BLaER1 (cell line): Measurements from ENCODE around the gene SAMD4B.

Source experiments
- H3K27ac ChIP-seq: shearing (Covaris generic); formaldehyde crosslinking; 2 replicates; pipeline ENCODE4 v1.8.1; 2022
- H3K27me3 ChIP-seq: shearing (Covaris generic); formaldehyde crosslinking; 2 replicates; pipeline ENCODE4 v1.8.1; 2022
- H3K36me3 ChIP-seq: shearing (Covaris generic); formaldehyde crosslinking; 2 replicates; pipeline ENCODE4 v1.8.1; 2022
- H3K4me1 ChIP-seq: shearing (Covaris generic); formaldehyde crosslinking; 2 replicates; pipeline ENCODE4 v1.8.1; 2022
- H3K4me2 ChIP-seq: shearing (Covaris generic); formaldehyde crosslinking; 2 replicates; pipeline ENCODE4 v1.8.1; 2022
- H3K4me3 ChIP-seq: shearing (Covaris generic); formaldehyde crosslinking; 2 replicates; pipeline ENCODE4 v1.8.1; 2022
- H3K9ac ChIP-seq: shearing (Covaris generic); formaldehyde crosslinking; 2 replicates; pipeline ENCODE4 v1.8.1; 2022
- H3K9me3 ChIP-seq: shearing (Covaris generic); formaldehyde crosslinking; 2 replicates; pipeline ENCODE4 v1.8.1; 2022
- H4K20me1 ChIP-seq: shearing (Covaris generic); formaldehyde crosslinking; 2 replicates; pipeline ENCODE4 v1.8.1; 2022
- Cebpa-rat ChIP-seq: shearing (Covaris generic); IDR thresholded peaks from 2 replicates; pipeline ENCODE4 v1.8.1; 2022

The SAMD4B gene

DNA sequence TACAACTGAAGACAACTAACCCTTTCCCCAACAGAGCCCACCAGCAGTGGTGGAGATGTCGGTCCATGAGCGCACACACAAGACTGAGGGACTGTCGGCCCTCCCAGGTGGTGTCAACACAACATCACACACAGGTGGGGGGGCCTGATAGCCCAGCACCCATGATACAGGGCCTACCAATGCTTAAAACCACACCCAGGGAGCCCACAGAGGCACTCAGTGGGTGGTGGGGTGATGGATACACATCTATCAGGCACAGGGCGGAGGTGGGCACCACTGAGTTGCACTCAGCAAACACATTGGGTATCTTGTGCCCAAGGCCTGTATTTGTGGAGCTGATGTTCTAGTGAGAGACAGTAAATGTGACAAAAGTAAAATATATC, 57.4 kb downstream of the SAMD4B start:
- H3K27me3 ChIP-seq: no peaks in the 10 kb centered on the region
- peaks cover 43% of the 10 kb centered on the region for H3K36me3 ChIP-seq
- no peaks in the 10 kb centered on the region for H4K20me1 ChIP-seq
- no peak overlapping the region for H3K9ac ChIP-seq
- no peak overlapping the region for H3K4me3 ChIP-seq
- no peak for TF ChIP-seq Cebpa-rat
- H3K9me3 ChIP-seq: no peaks in the 10 kb centered on the region
- peak overlapping the region; percentile 85 for H3K4me2 ChIP-seq
- no peak overlapping the region for H3K27ac ChIP-seq
- peaks cover 66% of the 10 kb centered on the region for H3K4me1 ChIP-seq

- peak overlapping the region; percentile 85 for H3K4me2 ChIP-seq
- H3K4me1 ChIP-seq: peaks cover 70% of the 10 kb centered on the region
- TF ChIP-seq Cebpa-rat: no peak
- no peaks in the 10 kb centered on the region for H3K27me3 ChIP-seq
- H4K20me1 ChIP-seq: no peaks in the 10 kb centered on the region
- no peak overlapping the region for H3K27ac ChIP-seq
- peaks cover 39% of the 10 kb centered on the region for H3K36me3 ChIP-seq
- H3K4me3 ChIP-seq: no peak overlapping the region
- no peak overlapping the region for H3K9ac ChIP-seq
- H3K9me3 ChIP-seq: no peaks in the 10 kb centered on the region
These were observed 57.8 kb downstream of the SAMD4B start for GRCh38 chr19:39400061-39400460.

- Histone ChIP-seq H3K9ac (peak overlapping the region; percentile 96), H3K4me3 (0 out of 2 replicates have a peak overlapping the region, but pooled peaks have one; percentile 62), H4K20me1 (no peaks in the 10 kb centered on the region), H3K9me3 (no peaks in the 10 kb centered on the region), H3K4me1 (peaks cover 81% of the 10 kb centered on the region), H3K27me3 (no peaks in the 10 kb centered on the region), H3K4me2 (peak overlapping the region; percentile 85), H3K27ac (peak overlapping the region; percentile 100), H3K36me3 (peaks cover 29% of the 10 kb centered on the region)
- TF ChIP-seq Cebpa-rat: no peak
These were observed 58.9 kb downstream of the SAMD4B start for GRCh38 chr19:39401070-39401548.

- H3K4me3 ChIP-seq: peak overlapping the region; percentile 62
- peaks cover 83% of the 10 kb centered on the region for H3K4me1 ChIP-seq
- TF ChIP-seq Cebpa-rat: no peak
These were observed 59.5 kb downstream of the SAMD4B start for GRCh38 chr19:39401549-39402345.

GRCh38 chr19:39402346-39403300, 60.4 kb downstream of the SAMD4B start:
- peaks cover 76% of the 10 kb centered on the region for H3K4me1 ChIP-seq
- peak overlapping the region; percentile 100 for H3K27ac ChIP-seq
- peak overlapping the region; percentile 62 for H3K4me3 ChIP-seq
- no peaks in the 10 kb centered on the region for H3K9me3 ChIP-seq
- peak overlapping the region; percentile 85 for H3K4me2 ChIP-seq
- H4K20me1 ChIP-seq: peaks cover 9% of the 10 kb centered on the region
- no peak for TF ChIP-seq Cebpa-rat
- H3K36me3 ChIP-seq: peaks cover 17% of the 10 kb centered on the region
- H3K9ac ChIP-seq: peak overlapping the region; percentile 96
- no peaks in the 10 kb centered on the region for H3K27me3 ChIP-seq

More at GRCh38 chr19:39401549-39402345, 59.5 kb downstream of the SAMD4B start:
- peak overlapping the region; percentile 85 for H3K4me2 ChIP-seq
- H4K20me1 ChIP-seq: peaks cover under 1% of the 10 kb centered on the region; the same call in 1 of the 2 replicates
- peak overlapping the region; percentile 100 for H3K27ac ChIP-seq
- no peaks in the 10 kb centered on the region for H3K9me3 ChIP-seq
- H3K36me3 ChIP-seq: peaks cover 24% of the 10 kb centered on the region
- H3K27me3 ChIP-seq: no peaks in the 10 kb centered on the region
- peak overlapping the region; percentile 96 for H3K9ac ChIP-seq

DNA sequence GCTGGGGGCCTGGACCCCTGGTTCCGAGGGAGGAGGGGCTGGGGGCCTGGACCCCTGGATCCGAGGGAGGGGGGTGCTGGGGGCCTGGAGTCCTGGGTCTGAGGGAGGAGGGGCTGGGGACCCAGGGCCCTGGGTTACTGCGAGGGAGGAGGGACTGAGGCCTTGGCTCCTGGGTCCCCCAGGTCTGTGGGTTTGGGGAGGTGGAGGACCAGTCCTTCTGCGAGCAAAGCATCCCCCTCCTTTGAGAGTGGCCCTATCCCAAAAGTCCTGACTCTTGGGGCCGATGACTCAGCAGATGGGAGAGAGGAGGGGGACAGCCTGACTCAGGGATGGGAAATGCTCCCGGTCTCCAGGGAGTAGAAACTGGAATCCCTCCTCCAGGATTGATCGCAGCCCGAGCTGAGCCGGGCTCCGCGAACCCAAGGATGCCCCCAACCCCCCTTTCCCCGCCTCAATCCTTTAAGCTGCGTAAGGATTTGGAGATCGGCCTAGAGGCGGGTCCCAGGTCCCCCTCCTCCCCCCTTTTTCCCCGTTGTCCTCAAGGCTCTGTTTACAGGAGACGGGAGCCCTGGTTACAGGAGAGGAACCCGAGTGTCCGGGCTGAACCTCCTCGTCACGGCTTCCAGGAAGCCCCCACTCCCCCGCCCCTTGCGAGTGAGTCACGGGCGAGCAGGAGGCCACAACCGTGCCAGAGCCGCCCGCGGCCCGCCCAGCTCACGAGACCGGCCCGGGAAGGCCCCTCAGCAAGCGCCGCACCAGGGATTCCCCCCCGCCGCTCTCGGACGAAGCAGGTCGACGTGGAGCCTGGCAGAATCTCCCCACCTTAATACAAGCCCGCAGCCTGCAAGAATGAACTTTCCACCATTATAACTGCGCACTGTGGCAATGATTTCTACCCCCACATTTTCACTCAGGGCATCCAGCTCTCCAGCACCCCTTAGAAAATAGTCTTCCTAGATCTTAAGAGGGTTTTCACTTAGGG, 61.4 kb downstream of the SAMD4B start:
- peak overlapping the region; percentile 100 for H3K27ac ChIP-seq
- no peaks in the 10 kb centered on the region for H3K9me3 ChIP-seq
- H3K4me3 ChIP-seq: peak overlapping the region; percentile 62
- TF ChIP-seq Cebpa-rat: no peak
- H3K36me3 ChIP-seq: peaks cover 21% of the 10 kb centered on the region
- peaks cover 72% of the 10 kb centered on the region for H3K4me1 ChIP-seq
- H3K9ac ChIP-seq: peak overlapping the region; percentile 96
- no peaks in the 10 kb centered on the region for H3K27me3 ChIP-seq
- peaks cover 19% of the 10 kb centered on the region for H4K20me1 ChIP-seq
- H3K4me2 ChIP-seq: peak overlapping the region; percentile 85

DNA sequence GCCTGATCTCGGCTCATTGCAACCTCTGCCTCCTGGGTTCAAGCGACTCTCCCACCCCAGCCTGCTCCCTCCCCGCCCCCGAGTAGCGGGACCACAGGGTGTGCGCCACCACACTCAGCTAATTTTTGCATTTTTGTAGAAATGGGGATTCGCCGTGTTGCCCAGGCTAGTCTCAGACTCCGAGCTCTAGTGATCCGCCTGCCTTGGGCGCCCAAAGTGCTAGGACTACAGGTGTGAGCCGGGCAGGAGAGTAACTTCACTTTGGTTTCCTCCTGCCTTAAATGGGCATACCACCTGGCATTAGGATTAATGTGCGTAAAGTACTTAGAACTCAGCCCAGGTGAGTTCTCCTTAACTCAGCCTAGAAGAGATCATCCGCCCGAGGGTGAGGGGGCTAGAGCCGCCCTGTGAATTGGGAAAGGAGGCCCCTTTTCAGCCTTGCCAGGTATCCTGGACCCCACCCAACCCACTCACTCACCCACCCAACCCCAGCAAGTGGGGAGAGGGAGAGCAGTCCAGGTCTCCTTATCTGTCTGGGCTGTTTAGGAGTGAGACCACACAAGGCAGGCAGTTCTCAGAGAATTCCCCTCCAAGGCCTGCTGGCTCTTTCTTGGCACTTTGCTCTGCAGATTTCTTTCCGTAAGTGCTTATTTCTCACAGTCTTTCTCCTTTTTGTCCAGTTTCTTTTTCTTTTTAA, 63.2 kb downstream of the SAMD4B start:
- Histone ChIP-seq H3K27ac (peak overlapping the region; percentile 68), H3K36me3 (peaks cover 12% of the 10 kb centered on the region), H3K27me3 (no peaks in the 10 kb centered on the region), H3K4me2 (peak overlapping the region; percentile 85), H3K9me3 (no peaks in the 10 kb centered on the region), H4K20me1 (peaks cover 27% of the 10 kb centered on the region), H3K4me3 (peak overlapping the region; percentile 89), H3K9ac (peak overlapping the region; percentile 60), H3K4me1 (peaks cover 74% of the 10 kb centered on the region)
- no peak for TF ChIP-seq Cebpa-rat

DNA sequence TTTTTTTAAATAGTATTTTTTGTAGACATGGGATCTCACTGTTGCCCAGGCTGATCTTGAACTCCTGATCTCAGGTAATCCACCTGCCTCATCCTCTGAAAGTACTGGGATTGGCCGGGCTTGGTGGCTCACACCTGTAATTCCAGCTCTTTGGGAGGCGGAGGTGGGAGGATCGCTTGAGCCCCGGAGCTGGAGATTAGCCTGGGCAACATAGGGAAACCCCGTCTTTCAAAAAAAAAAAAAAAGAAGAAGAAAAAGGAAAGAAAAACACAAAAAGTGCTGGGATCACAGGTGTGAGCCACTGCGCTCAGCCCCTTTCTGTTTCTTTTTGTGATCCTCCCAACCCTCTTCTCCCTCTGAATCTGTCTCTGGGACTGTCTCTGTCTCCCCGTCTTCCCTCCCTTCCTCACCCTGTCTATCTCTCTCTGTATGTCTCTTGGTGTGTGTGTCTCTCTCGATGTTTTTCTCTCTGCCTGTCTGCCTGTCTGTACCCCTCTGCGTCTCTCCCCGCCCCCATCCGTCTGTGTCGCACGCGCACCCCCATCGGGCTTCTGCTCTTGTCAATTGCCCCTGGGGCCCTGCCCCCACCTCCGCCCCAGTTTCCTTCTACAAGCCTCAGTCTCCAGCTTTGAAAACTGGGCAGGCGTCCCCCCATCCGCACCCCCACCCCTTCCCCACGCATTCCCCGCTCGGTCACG, 63.9 kb downstream of the SAMD4B start:
- Histone ChIP-seq H3K27ac (peak overlapping the region; percentile 68), H3K4me1 (peaks cover 74% of the 10 kb centered on the region), H3K9ac (peak overlapping the region; percentile 60)

More for the DNA sequence above, 63.9 kb downstream of the SAMD4B start:
- Histone ChIP-seq H3K9me3 (no peaks in the 10 kb centered on the region), H3K36me3 (peaks cover 12% of the 10 kb centered on the region), H3K27me3 (no peaks in the 10 kb centered on the region), H3K4me3 (peak overlapping the region; percentile 89), H4K20me1 (peaks cover 27% of the 10 kb centered on the region), H3K4me2 (peak overlapping the region; percentile 85)
- TF ChIP-seq Cebpa-rat: no peak
